Loucy (cell line): ENCODE data around the gene GRK3.

Experiments used
- H2AFZ ChIP-seq: fragments of 200-600 bp; sonication (generic); 2 replicates; pipeline ENCODE4 v1.6.0; 2016; ENCODE audit warnings: antibody characterized with exemption, mild to moderate bottlenecking, low read length, moderate library complexity
- H3F3A ChIP-seq: fragments of 200-600 bp; 2 replicates; pipeline ENCODE4 v1.6.0; 2016; ENCODE audit warnings: antibody characterized with exemption, low read depth, mild to moderate bottlenecking
- H3K27me3 ChIP-seq: fragments of 200-600 bp; sonication (generic); 2 replicates; pipeline ENCODE4 v1.6.1; 2014; ENCODE audit warnings: low read length, mild to moderate bottlenecking; ENCODE audit not compliant: insufficient read depth, poor library complexity, severe bottlenecking
- H3K36me3 ChIP-seq: fragments of 200-600 bp; sonication (generic); 2 replicates; pipeline ENCODE4 v1.6.1; 2016; ENCODE audit warnings: low read length; ENCODE audit not compliant: insufficient read depth
- H3K4me1 ChIP-seq: fragments of 200-600 bp; sonication (generic); 2 replicates; pipeline ENCODE4 v1.5.1; 2014; ENCODE audit warnings: low read length, mild to moderate bottlenecking; ENCODE audit not compliant: insufficient read depth, poor library complexity, severe bottlenecking
- H3K4me2 ChIP-seq: fragments of 200-600 bp; sonication (generic); 2 replicates; pipeline ENCODE4 v1.6.0; 2014; ENCODE audit warnings: antibody characterized with exemption, low read length, low read depth, mild to moderate bottlenecking; ENCODE audit not compliant: poor library complexity, severe bottlenecking
- H3K4me3 ChIP-seq: fragments of 200-600 bp; sonication (generic); 2 replicates; pipeline ENCODE4 v1.5.1; 2014; ENCODE audit warnings: low read length, mild to moderate bottlenecking, mixed read lengths; ENCODE audit not compliant: poor library complexity, severe bottlenecking
- H3K79me2 ChIP-seq: fragments of 200-600 bp; sonication (generic); 2 replicates; pipeline ENCODE4 v1.6.1; 2014; ENCODE audit warnings: low read length; ENCODE audit not compliant: insufficient read depth
- H3K9ac ChIP-seq: fragments of 200-600 bp; sonication (generic); 2 replicates; pipeline ENCODE4 v1.6.0; 2014; ENCODE audit warnings: mild to moderate bottlenecking, low read depth, low read length, moderate library complexity; ENCODE audit not compliant: poor library complexity, severe bottlenecking
- H3K9me2 ChIP-seq: fragments of 200-600 bp; sonication (generic); replicated peaks from 2 replicates; pipeline ENCODE4 v1.6.1; 2016; ENCODE audit warnings: low read depth, low read length, mixed read lengths
- H3K9me3 ChIP-seq: fragments of 200-600 bp; sonication (generic); 2 replicates; pipeline ENCODE4 v1.6.1; 2014; ENCODE audit warnings: mild to moderate bottlenecking, antibody characterized with exemption, low read length, low read depth; ENCODE audit not compliant: insufficient read depth
- H4K20me1 ChIP-seq: fragments of 200-600 bp; sonication (generic); 2 replicates; pipeline ENCODE4 v1.6.0; 2014; ENCODE audit warnings: antibody characterized with exemption, low read length, mild to moderate bottlenecking; ENCODE audit not compliant: insufficient read depth, poor library complexity, severe bottlenecking
- EZH2phosphoT487 ChIP-seq: fragments of 200-600 bp; IDR thresholded peaks from 2 replicates; pipeline ENCODE4 v1.6.1; 2018; ENCODE audit warnings: antibody characterized with exemption, mild to moderate bottlenecking, moderate library complexity, borderline replicate concordance
- TF ChIP-seq, protein P1 (sequence below): fragments of 200-600 bp; sonication (generic); conservative IDR thresholded peaks from 2 replicates; pipeline ENCODE4 v1.5.1; 2014; ENCODE audit warnings: mild to moderate bottlenecking, antibody characterized with exemption, low read length

Gene GRK3

DNA sequence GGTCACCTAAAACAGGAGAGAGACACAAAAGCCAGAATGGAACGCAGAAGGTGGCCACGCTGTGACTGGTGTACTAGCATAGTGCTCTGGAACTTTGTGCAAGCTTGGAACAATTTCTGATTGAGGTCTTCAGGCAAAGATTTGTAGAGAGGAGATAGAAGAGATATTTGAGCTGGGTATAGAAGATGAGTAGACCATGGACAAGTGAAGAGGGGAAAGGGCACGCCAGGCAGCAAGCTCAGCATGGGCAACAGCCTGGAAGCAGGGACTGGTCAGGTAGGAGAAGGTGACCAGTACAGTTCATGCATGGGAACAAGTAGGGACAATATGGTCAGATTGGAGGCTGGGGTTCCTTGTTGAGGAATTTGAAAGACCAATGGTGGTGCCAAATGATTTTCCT, 201.9 kb downstream of the GRK3 start:
- Histone ChIP-seq H3F3A (no peaks in the 10 kb centered on the region), H3K4me1 (peaks cover 41% of the 10 kb centered on the region), H3K4me2 (no peak overlapping the region), H3K9me3 (peaks cover 14% of the 10 kb centered on the region; the same call in 1 of the 2 replicates), H3K4me3 (no peak overlapping the region), H3K9ac (no peak overlapping the region), H3K36me3 (no peaks in the 10 kb centered on the region), H3K9me2 (no peaks in the 10 kb centered on the region), H4K20me1 (no peaks in the 10 kb centered on the region), H2AFZ (no peak overlapping the region), H3K27me3 (no peaks in the 10 kb centered on the region), H3K79me2 (no peaks in the 10 kb centered on the region)
- no peak for TF ChIP-seq EZH2phosphoT487
- TF ChIP-seq, protein P1, sequence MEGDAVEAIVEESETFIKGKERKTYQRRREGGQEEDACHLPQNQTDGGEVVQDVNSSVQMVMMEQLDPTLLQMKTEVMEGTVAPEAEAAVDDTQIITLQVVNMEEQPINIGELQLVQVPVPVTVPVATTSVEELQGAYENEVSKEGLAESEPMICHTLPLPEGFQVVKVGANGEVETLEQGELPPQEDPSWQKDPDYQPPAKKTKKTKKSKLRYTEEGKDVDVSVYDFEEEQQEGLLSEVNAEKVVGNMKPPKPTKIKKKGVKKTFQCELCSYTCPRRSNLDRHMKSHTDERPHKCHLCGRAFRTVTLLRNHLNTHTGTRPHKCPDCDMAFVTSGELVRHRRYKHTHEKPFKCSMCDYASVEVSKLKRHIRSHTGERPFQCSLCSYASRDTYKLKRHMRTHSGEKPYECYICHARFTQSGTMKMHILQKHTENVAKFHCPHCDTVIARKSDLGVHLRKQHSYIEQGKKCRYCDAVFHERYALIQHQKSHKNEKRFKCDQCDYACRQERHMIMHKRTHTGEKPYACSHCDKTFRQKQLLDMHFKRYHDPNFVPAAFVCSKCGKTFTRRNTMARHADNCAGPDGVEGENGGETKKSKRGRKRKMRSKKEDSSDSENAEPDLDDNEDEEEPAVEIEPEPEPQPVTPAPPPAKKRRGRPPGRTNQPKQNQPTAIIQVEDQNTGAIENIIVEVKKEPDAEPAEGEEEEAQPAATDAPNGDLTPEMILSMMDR = no peak

DNA sequence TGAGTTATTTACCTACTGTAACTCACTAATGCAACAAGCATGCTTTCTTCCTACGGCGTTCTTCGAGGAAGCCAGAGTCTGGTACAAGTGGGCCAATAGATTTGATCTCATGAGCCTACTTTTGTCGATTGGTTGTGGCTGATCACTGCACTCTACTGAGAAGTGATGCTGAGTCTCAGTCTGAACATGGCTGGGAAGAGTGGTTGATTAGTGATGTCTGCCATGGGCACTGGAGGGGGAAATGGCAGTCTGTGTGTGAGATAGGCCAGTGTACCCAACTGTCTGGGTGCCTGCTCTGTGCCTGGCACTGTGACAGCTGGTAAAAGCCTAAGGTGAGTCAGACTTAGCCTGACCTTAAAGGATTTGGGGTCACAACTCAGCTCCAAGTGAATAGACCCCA, 205.9 kb downstream of the GRK3 start:
- no peak overlapping the region for H3K9ac ChIP-seq
- peaks cover 14% of the 10 kb centered on the region; the same call in 1 of the 2 replicates for H3K9me3 ChIP-seq
- H3K9me2 ChIP-seq = no peaks in the 10 kb centered on the region
- no peaks in the 10 kb centered on the region for H3K79me2 ChIP-seq
- no peak overlapping the region for H2AFZ ChIP-seq
- H4K20me1 ChIP-seq = no peaks in the 10 kb centered on the region
- H3K27me3 ChIP-seq = no peaks in the 10 kb centered on the region
- no peaks in the 10 kb centered on the region for H3F3A ChIP-seq
- H3K4me2 ChIP-seq = no peak overlapping the region
- H3K4me3 ChIP-seq = no peak overlapping the region
- TF ChIP-seq, protein P1 = no peak
- no peak for TF ChIP-seq EZH2phosphoT487
- H3K36me3 ChIP-seq = no peaks in the 10 kb centered on the region
- peaks cover 34% of the 10 kb centered on the region for H3K4me1 ChIP-seq

GRCh38 chr22:25772288-25772687, 207.8 kb downstream of the GRK3 start:
- Histone ChIP-seq H3F3A (no peaks in the 10 kb centered on the region), H3K9me2 (no peaks in the 10 kb centered on the region), H3K4me3 (no peak overlapping the region), H3K4me1 (peaks cover 34% of the 10 kb centered on the region), H3K79me2 (no peaks in the 10 kb centered on the region), H3K27me3 (no peaks in the 10 kb centered on the region), H2AFZ (no peak overlapping the region; the same call in 1 of the 2 replicates), H4K20me1 (no peaks in the 10 kb centered on the region), H3K36me3 (no peaks in the 10 kb centered on the region), H3K4me2 (peak overlapping the region; percentile 31), H3K9me3 (no peaks in the 10 kb centered on the region), H3K9ac (peak overlapping the region; percentile 42)
- TF ChIP-seq, protein P1 = no peak
- TF ChIP-seq EZH2phosphoT487 = no peak
